HG02759 (cell line): ENCODE results near the gene HIBADH.
A peak's percentile ranks its signal among the peaks of the same experiment; 100 is the strongest.

ENCODE experiments used
- ATAC-seq: cut with Tn5 transposase; IDR thresholded peaks from one replicate; pipeline ENCODE4 v1.9.1; 2021; ENCODE audit warnings: mild to moderate bottlenecking, moderate library complexity; ENCODE audit not compliant: unreplicated experiment

HIBADH gene

DNA sequence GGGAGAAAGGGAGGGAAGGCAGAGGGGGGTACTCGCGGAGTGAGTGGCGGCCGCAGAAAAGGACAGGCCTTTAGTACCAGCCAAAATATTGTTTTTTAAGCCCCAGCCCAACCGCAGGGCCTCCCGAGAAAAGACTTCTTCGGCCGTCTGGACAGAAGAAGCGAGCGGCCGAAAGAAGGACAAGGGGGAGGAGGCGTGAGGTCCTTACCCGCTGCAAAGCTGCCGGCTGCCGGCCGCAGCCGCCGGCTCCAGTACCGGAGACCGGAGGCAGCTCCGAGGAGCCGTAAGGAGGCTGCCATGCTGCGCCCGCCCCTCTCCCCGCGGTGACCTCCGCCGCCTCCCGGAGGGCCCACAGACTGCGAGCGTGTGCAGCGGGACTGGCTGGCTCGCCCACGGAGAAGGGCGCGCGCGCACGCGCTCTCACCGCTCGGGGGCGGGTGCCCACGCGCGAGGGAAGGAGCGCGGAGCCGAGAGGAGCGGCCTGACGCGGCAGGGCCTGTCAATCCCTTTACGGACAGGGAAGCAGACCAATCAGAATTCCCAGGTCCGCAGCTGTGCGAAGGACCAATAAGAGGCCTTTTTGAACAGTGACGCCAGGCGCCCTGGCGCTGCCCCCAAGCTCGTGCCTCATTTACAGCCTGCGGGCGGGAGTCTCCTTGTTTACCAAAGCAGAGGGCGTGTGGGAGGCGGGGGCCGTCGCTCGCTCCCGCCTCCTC, at the start of gene HIBADH:
Gene HIBADH, minus strand, starts transcription at position 394 of the 716 bp plus-strand sequence. Its CDS starts 95 bp downstream, at position 299.
- peak; percentile 100 for ATAC-seq

DNA sequence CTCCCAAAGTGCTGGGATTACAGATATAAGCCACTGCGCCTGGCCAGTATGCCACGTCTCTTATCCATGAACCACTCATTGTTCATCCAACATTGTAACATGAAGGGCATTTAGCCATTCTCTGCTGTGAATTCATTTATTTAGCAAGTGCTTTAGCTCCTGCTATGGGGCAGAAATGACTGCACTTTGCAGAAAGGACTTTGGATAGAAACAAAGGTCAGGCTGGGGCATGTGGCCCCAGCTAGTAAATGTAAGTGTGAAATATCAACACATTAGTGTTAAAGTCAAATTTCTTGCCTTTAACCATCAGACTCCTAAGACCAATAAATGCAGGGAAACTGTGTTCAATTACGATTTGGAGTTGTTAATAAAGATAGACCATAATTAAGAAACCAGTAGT, 49.5 kb upstream of the HIBADH start:
- ATAC-seq: no peak

DNA sequence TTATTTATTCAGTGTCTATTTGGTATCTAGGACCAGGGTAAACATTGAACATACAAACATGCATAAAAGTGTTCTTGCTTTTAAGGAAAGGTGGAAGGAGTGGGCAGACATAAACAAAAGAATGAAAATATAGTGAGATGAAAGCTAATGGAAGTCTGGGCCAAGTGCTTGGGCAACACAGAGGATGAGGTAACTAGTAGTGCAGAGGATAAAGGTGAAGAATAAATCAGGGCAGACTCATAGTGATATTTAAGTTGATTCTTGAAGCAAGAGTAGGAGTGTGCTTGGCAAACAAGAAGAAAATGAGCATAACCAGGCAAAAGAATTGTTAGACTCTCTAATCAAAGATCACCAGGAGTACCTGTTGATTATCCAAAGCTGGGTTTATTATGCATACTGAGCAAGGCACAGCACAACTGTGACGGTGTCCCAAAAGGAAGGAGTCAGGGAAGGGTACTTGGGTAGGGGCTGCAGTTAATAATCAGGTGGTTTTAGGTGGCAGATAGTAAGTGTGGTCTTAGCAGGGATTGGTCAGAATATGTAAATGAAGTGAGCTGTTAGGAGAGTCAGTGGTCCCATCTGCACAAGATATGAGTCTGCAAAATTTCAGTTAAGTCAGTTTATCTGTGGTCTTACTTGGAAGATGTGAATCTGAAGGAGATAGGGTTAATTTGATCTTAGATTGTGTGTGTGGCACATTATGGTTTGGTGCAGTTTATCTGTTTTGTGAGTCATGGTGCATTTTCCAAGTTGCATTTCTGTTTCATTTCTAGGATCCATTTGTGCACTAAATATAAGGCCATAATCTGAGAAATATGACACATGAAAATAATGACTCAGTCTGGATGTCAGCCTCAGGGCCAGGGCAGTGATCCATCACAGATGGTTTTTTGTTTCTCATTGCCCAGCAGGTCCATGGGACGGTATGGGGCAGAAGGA, 46.7 kb upstream of the HIBADH start:
- no peak for ATAC-seq

DNA sequence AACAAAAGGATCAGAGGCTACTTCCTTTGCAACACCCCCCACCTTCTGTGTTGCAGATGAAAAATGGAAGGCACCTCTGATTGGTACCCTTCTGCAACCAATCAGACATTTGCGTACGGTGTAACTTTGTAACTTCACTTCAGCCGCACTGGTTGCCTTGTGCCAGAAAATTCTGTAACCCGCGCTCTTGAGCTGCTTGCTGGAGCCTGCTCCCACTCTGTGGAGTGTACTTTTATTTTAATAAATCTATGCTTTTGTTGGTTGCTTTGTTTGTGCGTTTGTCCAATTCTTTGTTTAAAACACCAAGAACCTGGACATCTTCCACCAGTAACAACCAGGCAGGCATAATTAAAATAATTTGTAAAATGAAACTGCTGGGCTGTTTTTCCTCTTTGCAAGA, 45.8 kb upstream of the HIBADH start:
- ATAC-seq: no peak

DNA sequence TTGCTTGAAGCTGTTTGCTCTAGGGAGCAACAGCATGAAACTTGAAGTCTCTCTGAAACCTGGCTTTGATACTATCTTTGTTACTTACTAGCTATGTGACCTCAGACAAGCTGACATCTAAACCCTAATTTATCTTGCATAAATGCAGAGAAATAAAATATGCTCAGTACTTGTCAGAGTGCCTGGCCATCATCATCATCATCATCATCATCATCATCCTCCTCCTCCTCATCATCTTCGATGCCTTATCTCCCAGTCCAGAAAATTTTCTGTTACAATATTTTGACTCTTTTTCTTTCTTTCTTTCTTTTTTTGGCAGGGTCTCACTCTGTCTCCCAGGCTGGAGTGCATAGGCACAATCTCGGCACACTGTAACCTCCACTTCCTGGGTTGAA, 42.5 kb upstream of the HIBADH start:
- ATAC-seq: no peak

DNA sequence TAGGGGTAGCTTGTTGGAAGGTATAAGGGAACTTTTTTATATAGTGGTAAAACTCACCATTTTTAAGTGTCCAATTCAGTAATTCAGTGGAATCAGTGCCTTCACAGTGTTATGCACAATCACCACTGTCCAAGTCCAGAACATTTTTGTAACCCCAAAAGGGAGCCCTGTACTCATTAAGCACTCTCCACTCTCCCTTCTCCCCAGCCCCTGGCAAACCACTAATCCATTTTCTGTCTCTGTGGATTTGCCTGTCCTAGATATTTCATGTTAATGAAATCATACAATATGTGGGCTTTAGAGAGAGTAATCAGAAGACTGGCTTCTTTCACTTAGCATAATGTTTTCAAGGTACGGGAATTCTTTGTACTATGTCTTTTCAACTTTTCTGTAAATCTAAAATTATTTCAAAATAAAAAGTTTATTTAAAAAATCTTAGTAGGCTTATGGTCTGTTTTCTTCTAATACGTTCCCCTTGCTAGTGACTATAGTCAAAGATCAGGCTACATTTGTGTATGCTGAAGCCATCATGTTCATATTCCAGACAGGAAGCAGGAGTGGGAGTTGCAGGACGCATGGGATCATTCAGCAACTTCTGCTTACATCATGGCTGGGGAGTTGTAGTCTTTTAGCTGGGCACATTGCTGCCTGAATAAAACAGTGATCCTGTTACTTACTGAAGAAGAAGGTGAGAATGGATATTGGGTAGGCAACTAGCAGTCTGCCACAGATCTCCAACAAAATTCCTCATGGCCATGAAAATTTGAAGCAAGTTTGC, 41.9 kb upstream of the HIBADH start:
- no peak for ATAC-seq

DNA sequence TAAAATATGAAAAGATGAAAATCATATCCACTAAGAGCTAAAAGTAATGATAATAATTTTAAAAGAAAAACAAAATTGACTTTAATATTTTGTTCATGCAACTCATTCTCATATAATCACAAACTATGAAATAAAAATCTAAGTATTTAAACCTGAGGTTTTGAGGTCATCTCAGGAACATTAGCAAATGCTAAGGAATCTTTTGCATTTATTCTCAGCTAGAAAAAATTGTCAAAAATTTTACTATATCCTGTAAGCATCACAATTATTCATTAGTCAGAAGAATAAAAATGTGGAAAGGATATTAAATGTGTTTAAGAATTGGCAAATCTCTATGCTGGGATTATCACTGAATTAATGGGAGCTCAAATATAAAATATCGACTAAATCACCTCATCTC, 40.5 kb upstream of the HIBADH start:
- no peak for ATAC-seq

DNA sequence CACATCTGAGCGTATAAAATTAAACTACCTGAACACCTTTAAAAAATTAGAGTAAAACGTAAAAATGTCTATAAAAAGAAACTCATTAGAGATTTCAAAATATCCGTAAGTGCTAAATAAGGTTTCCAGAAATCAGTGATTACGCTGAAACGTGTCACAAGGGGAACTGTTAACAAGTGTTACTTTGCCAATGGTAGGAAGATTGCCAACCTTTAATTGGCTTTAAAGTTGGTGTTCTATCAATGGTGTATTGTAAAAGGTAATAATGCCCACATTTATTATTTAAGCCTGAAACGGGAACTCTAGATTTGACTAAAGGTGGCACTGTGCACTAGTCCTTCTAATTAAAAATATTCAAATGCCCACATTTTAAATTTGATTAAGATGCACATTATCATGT, 37.8 kb upstream of the HIBADH start:
- ATAC-seq: no peak

DNA sequence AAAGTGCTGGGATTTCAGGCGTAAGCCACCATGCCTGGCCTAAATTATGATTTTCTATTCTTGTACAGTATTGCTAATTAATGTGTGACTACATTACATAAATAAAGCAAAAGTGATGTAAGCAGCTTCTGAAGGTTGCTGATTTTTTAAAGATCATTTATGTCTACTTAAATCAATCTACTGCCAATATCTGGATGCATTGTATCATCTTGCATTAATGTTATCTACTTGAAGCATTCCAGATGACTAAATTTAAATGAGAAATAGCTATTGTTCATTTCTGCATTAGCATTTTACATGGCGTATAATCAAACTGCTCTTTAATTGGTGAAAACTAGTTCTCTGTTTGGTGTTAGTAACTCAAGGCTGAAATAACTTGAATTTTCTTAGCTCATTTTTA, 37.1 kb upstream of the HIBADH start:
- ATAC-seq: no peak

DNA sequence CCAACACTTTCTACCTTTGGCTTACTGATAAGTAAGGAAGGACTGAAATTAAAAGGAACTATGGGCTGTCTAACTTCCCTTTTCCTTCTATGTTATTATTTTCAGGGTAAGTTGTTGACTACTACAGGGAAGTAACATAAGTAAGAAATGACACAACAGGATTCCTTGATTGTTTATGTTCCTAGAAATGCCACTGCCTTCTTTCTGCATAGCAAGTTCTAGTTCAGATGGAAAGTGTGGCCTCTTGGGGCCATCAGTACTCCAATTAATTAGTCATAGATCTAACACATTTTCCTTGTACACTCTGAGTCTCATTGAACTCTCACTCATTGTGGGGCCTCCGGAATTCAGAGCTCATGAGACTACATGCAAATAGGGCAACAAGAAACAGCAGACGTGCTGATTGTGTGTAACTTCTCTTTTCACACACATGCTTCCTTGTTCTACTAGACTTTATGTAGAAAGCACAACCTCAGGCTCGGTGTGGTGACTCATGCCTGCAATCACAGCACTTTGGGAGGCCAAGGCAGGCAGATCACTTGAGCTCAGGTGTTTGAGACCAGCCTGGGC, 35.3 kb upstream of the HIBADH start:
- no peak for ATAC-seq

DNA sequence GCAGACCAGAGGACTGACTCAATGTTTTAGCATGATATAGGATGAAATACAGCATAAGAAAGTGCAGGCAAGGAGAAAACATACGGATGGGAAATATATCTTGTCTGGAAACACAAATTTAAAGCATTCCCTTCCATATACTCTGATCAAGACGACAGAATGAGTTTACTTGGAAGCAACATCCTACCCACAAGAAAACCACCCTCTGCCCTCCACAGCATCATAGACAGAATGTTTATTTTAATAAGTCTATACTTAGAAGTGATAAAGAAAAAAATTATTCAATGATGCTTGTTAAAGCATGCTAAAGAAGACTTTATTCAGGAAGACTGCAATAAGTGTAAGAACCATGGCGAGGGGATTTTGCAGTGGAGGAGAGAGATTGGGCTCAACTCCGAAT, 32.4 kb upstream of the HIBADH start:
- no peak for ATAC-seq

DNA sequence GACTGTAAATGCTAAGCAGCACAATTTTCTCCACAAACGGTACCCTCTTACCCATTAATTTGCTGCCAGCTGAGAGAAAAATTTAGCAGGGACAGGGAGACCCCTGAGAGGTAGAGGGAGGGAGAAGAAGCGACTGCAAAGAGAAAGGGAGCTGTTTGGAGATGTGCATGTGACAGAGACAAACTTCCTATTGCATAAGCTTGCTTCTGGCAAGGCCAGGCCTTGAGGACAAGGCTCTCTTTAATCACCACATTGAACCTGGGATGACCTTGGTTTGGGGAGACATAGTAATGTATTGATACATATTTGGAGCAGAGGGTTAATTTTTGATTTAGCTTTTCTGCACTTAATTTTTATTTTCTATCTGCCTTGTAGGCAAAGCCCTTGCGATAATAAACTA, 31.1 kb upstream of the HIBADH start:
- no peak for ATAC-seq

DNA sequence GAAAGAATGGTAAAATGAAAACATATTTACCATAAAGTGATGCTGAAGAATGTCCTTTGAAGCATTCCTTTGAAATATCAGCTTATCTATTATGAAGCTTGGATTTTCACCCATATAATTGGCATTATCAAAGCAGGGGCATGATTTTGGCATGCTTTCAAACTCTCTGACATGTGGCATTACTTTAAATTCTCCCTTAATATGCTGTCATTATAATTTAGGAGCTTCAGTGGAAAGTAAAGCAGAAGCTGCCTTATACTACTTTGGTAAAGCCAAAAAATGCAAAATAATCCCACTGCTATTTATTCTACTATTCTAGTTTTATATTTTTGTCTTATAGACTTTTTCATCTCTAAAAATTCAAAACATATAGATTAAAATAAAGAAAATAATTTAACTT, 28.0 kb upstream of the HIBADH start:
- no peak for ATAC-seq

DNA sequence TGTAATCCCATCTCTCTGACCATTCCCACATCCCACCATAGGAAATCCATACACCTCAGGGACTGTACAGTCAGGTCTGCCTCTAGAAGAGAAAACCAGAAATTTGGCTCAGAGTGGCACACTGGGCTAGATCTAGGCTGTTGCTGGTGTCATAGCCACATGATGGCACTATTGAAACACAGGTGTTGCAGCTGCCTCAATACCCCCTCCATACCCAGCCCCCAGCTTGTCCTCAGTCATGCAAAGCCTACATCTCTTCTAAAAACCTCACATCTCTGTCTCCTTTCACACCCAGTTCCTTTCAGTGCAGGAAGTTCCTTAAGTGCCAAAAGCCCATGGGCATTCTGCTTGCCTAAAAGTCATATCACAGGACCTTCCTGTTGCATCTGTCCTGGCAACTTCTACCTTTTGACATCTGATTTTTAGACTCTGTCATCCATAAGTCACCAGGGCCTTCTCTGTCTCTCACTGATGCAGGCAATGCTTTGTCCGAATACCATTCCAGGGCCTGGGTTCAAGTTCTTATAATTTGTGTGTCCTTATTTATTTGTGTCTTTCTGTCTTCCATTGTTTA, 27.0 kb upstream of the HIBADH start:
- ATAC-seq: peak; percentile 45

DNA sequence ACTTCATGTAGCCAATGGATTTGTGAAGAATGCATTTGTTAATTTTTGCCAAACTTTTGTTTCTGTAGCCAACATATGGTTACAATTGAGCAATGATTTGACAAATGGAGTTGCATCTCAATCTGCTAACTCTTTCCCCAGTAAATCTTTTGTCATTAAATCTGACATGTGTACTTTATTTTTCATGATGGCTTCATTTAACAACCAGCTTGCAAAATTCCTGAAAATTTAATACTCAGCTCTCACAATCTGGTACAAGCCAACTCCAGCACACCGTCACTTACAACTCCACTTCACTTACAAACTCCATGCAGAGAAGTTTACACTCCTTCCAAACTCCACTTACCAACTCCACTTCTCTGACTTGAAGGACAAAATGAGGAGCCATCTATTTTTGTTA, 26.5 kb upstream of the HIBADH start:
- no peak for ATAC-seq

DNA sequence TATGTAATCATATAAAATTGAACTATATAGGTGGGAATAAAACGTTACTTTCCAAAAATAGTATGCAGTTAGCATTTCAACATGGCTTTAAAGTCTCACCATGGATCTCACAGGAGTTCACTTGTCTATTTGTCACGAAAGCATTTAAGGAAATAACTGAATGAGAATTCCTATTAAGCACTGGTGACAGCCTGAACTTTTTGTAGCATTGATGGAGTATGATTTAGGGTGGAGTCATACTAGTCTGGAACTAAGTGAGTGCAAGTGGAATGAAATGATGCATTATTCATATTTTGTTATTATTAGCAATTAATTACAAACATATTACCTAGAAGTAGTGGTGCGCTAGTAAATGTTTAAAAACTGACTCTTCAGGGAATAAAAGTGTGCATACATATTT, 26.0 kb upstream of the HIBADH start:
- no peak for ATAC-seq

DNA sequence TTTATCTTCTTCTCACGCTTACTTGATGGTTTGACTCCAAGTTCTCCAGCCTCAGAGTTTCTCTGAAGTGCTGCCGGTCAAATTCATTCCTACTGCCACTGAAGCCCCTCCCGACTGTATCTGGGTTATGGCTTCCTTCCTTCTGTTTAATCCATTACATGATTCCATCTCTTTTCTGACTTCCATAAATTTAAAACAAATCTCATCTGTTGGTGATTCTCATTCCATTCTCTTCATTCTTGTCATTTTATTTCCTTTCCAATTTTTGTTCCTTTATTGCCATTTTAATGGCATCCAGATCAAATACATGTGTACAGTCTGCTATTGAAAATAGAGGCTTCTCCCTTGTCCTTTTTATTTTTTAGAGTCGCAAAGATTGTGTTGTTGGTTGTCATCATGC, 25.4 kb upstream of the HIBADH start:
- ATAC-seq: no peak

DNA sequence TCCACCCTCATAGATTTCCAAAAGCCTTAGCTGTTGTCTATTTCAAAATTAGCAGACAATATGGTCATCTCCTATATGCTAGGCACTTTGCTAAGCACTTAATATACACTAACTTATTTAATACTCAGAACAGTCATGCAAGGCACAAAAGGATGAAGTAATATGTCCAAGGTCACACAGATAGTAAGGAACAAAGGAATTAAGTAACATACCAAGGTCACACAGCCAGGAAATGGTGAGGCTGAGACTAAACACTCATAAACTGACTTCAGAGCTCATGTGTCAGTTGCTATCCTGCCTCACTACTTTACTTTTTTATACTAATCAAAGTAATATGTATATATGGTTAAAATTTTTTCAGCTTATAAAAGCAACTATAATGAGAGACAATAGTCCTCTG, 23.6 kb upstream of the HIBADH start:
- no peak for ATAC-seq

DNA sequence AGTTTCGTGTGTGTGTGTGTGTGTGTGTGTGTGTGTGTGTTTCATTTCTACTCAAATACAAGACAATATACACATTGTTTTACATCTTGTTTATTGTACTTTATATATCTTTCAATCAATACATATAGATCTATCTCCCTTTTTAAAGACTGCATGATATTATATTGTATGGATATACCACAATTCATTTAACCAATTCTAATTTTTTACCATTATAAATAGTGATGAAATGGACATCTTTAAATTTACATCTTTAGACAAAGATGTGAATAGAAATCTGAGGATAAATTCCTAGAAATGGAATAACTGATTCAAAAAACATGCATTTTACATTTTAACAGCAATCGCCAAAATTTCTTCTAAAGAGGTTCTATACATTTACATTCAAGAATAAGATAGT, 23.2 kb upstream of the HIBADH start:
- ATAC-seq: no peak

DNA sequence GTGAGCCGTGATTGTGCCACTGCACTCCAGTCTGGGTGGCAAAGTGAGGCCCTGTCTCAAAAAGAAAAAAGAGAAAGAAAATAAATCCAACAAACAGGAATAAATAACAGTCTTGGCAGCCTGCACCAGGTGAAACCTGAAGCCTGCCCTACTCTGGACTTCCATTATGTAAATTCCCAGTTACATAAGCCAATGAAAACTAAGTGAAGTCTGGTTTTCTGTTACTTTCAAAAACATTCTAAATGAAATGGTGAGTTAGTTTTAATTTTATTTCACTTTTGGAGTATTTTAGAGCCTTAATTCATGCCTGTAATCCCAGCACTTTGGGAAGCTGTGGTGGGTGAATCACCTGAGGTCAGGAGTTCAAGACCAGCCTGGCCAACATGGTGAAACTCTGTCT, 22.5 kb upstream of the HIBADH start:
- no peak for ATAC-seq

DNA sequence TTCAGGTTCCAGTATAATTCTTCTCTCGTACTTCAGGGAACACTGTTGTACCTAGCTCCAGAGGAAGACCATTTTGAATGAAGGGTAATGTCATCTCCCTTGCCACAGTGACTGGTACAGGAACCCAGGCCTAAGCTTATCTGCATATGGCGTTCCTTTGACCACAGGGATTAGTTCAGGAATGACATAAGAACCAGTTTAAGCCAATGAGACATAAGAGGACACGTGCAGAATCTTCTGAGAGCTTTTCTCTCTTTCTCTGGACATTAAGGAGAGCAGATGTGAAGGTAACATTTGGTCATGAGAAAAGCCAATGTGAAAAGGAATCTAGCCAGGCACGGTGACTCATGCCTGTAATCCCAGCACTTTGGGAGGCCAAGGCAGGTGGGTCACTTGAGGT, 21.8 kb upstream of the HIBADH start:
- no peak for ATAC-seq
